Astrocyte of the cerebellum (primary cell): Measurements from ENCODE around the gene ATXN7.

Experiments
- DNase-seq: peaks from one replicate; pipeline ENCODE4 v3.0.0-alpha.2; 2011; ENCODE audit warnings: low read depth
- H3K4me3 ChIP-seq: 2 replicates; pipeline ENCODE4 v1.5.1; 2011; ENCODE audit warnings: mild to moderate bottlenecking, low read depth, low read length, moderate library complexity
- CTCF ChIP-seq: IDR thresholded peaks from 2 replicates; pipeline ENCODE4 v1.5.1; 2012; ENCODE audit warnings: low read length, low read depth, moderate library complexity, mild to moderate bottlenecking; ENCODE audit errors: missing control alignments
- in situ Hi-C: cut with HindIII; loops from 2 replicates; pipeline ENCODE4 v1.10.0; 2017; ENCODE audit warnings: low sequenced_read_pairs

The ATXN7 gene

GRCh38 chr3:63963496-63963895, 99.8 kb downstream of the ATXN7 start:
- DNase-seq = no peak
- TF ChIP-seq CTCF = no peak
- in situ Hi-C loops = no loop called here
- H3K4me3 ChIP-seq = no peak overlapping the region

GRCh38 chr3:63964681-63965485, 101.2 kb downstream of the ATXN7 start:
- in situ Hi-C loops = no loop called here
- no peak for TF ChIP-seq CTCF

DNA sequence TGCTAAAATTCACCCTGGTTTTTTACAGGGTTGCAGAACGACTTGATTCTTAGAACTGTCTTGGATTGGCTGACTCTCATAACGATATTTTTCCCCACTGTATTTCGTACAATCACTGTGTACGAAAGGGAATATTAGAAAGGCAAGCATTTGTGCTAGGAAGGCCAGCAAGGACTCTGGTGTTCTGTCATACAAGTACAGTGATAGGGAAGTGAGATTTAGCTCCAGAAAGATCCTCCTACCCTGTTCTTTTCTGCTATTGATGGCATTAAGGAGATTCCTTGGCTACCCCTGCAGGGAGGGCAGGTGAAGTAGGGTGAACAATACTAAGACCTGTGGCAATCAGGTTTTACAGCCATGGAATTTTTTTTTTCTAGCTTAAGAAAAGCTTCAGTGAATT, 102.3 kb downstream of the ATXN7 start:
- no peak for DNase-seq
- in situ Hi-C loops = no loop called here
- TF ChIP-seq CTCF = no peak
- no peak overlapping the region for H3K4me3 ChIP-seq

More at GRCh38 chr3:63964681-63965485, 101.2 kb downstream of the ATXN7 start:
- DNase-seq = no peak
- H3K4me3 ChIP-seq = no peak overlapping the region

DNA sequence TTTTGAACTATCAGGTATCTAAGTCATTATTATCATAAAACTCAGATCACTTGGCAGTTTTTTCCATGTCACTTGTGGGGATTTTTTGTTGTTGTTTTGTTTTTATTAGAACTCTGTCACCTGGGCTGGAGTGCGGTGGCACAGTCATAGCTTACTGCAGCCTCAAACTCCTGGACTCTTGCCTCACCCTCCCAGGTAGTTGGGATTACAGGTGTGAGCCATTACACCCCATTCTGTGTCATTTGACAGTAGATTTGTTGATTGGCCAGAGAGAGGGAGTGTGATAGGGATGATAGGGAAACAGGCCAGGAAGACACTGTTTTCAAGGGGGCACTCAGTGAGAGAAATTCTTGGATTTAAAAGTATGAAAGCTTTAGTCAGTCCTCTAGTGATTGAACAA, 103.2 kb downstream of the ATXN7 start:
- no peak for DNase-seq
- in situ Hi-C loops = no loop called here
- H3K4me3 ChIP-seq = no peak overlapping the region
- no peak for TF ChIP-seq CTCF

GRCh38 chr3:63967675-63968611, 104.3 kb downstream of the ATXN7 start:
- in situ Hi-C loops = no loop called here
- DNase-seq = peak; percentile 46
- no peak for TF ChIP-seq CTCF
- peak overlapping the region; percentile 3 for H3K4me3 ChIP-seq

GRCh38 chr3:63968612-63969350, 105.1 kb downstream of the ATXN7 start:
- in situ Hi-C loops = no loop called here
- no peak for TF ChIP-seq CTCF
- DNase-seq = no peak
- H3K4me3 ChIP-seq = no peak overlapping the region
